Ovary (tissue), 10 donors: Measurements from ENCODE around the gene SUDS3. TPM values are rescaled to one million over a fixed set of nuclear protein-coding genes. Genes with fewer than 3 reads are reported as not detected.
A peak's percentile ranks its signal among the peaks of the same experiment; 100 is the strongest.

Experiments used
- DNase-seq, 5 donors: peaks; one replicate each; pipeline ENCODE4 v3.0.0-alpha.2; 2019 to 2020
- H3K27ac ChIP-seq, 2 donors: fragments of 200-600 bp; one replicate each; pipeline versions ENCODE4 v1.5.1 to v1.8.0; 2019 to 2022
- H3K27me3 ChIP-seq: fragments of 200-600 bp; one replicate; pipeline ENCODE4 v1.8.0; 2022
- H3K36me3 ChIP-seq: fragments of 200-600 bp; sonication (generic); one replicate; pipeline ENCODE4 v1.5.1; 2019
- H3K4me1 ChIP-seq: one replicate; pipeline ENCODE4 v1.8.1; 2013; ENCODE audit warnings: mild to moderate bottlenecking, moderate library complexity; ENCODE audit not compliant: insufficient read depth
- H3K4me3 ChIP-seq: fragments of 200-600 bp; sonication (generic); one replicate; pipeline ENCODE4 v1.5.1; 2017
- H3K9me3 ChIP-seq, 2 donors: fragments of 200-600 bp in 1 of 2; sonication (generic) in 1 of 2; one replicate each; pipeline versions ENCODE4 v1.5.1 to v1.8.1; 2013 to 2019; ENCODE audit warnings: mild to moderate bottlenecking in 1 of 2, moderate library complexity in 1 of 2
- EP300 ChIP-seq: sonication (generic); formaldehyde crosslinking; IDR thresholded peaks from one replicate; pipeline ENCODE4 v1.6.1; 2017; ENCODE audit warnings: antibody characterized with exemption
- POLR2A ChIP-seq: fragments of 450-650 bp; IDR thresholded peaks from one replicate; pipeline ENCODE4 v1.6.1; 2017; ENCODE audit warnings: antibody characterized with exemption, mild to moderate bottlenecking, moderate library complexity
- WGBS, 3 donors: extraction: QIAGEN DNeasy Blood & Tissue Kit in 1 of 3; methylation state at CpG; one replicate each; pipeline versions ENCODE4 v1.1.5 to v1.1.7; 2013 to 2017; 5-methylcytosine and 5-hydroxymethylcytosine counted together
- intact Hi-C, 4 donors: fragments of 100-400 bp; cut with DNase I; formaldehyde crosslinking; loops; one replicate each; pipeline versions ENCODE4 v1.11.0 to v1.15.1; 2022 to 2023
- long read RNA-seq, 3 donors: library from polyadenylated mRNA in 2 of 3; unstranded in 2 of 3; transcript quantifications; one replicate each; pipeline ENCODE4 v2.0.0 and lab custom pipeline, GENCODE V29; 2021 to 2026
- polyA plus RNA-seq, 2 donors: library from polyadenylated mRNA; stranded (reverse); fragments of 200-250 nt in 1 of 2; fragments of 350-450 nt in 1 of 2; fragmentation: Illumina TruSeq in 1 of 2; extraction: RNeasy Lipid Tissue Mini Kit (QIAGEN cat#74804) in 1 of 2; gene quantifications; one replicate each; pipeline ENCODE4 v1.2.3, GENCODE V29; 2013 to 2014
- total RNA-seq, 7 donors: library from RNA; depleted of rRNA in 2 of 7; stranded (reverse); fragments of >200 nt in 2 of 7; fragmentation: NEBNext Ultra II Directional in 3 of 7; extraction: Animal tissue kit (Norgen Biotek cat#: 25700) in 3 of 7; gene quantifications; one replicate each; pipeline versions ENCODE4 v1.1.0 to v1.2.4, GENCODE V29; 2016 to 2023
- TF ChIP-seq, protein P1 (sequence below), 3 donors: fragments of 450-650 bp in 2 of 3; fragments of 200-600 bp in 1 of 3; IDR thresholded peaks; one replicate each; pipeline versions ENCODE4 v1.5.1 to v1.8.0; 2016 to 2022; ENCODE audit warnings: antibody characterized with exemption in 3 of 3, mild to moderate bottlenecking in 1 of 3
- donor health status: DM: no; HTN: no; CAD: no; lungs with moderate emphysema.
- donor health status: DM: no; HTN: no; CAD: no.
- donor health status: Bipolar disorder and iron deficiency.
- donor health status: DM: yes; HTN: yes; CAD: no.
- donor health status: DM: no; HTN: no; CAD: no.
- donor health status: DM: yes; HTN: yes; CAD: no.

SUDS3 gene, protein sequence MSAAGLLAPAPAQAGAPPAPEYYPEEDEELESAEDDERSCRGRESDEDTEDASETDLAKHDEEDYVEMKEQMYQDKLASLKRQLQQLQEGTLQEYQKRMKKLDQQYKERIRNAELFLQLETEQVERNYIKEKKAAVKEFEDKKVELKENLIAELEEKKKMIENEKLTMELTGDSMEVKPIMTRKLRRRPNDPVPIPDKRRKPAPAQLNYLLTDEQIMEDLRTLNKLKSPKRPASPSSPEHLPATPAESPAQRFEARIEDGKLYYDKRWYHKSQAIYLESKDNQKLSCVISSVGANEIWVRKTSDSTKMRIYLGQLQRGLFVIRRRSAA
- total RNA-seq, result 10 to 100 TPM; 25.8 to 34.9 (median 28.5) TPM
- 10 to 100 TPM; 14.5 to 22.1 TPM for polyA plus RNA-seq
- long read RNA-seq, donor 1, full-length matches to known transcripts, result 5 of 16 reads
- long read RNA-seq, donor 1, partial matches to known transcripts, result 9 of 16 reads
- long read RNA-seq, donor 1, other reads (novel, unspliced or antisense), result 2 of 16 reads
- long read RNA-seq, donor 2, full-length matches to known transcripts, result 8 of 13 reads
- long read RNA-seq, donor 2, partial matches to known transcripts, result 5 of 13 reads
- long read RNA-seq, donor 2, other reads (novel, unspliced or antisense), result 0 of 13 reads
- long read RNA-seq, donor 3, full-length matches to known transcripts, result 55 of 62 reads
- long read RNA-seq, donor 3, partial matches to known transcripts, result 2 of 62 reads
- long read RNA-seq, donor 3, other reads (novel, unspliced or antisense), result 5 of 62 reads

DNA sequence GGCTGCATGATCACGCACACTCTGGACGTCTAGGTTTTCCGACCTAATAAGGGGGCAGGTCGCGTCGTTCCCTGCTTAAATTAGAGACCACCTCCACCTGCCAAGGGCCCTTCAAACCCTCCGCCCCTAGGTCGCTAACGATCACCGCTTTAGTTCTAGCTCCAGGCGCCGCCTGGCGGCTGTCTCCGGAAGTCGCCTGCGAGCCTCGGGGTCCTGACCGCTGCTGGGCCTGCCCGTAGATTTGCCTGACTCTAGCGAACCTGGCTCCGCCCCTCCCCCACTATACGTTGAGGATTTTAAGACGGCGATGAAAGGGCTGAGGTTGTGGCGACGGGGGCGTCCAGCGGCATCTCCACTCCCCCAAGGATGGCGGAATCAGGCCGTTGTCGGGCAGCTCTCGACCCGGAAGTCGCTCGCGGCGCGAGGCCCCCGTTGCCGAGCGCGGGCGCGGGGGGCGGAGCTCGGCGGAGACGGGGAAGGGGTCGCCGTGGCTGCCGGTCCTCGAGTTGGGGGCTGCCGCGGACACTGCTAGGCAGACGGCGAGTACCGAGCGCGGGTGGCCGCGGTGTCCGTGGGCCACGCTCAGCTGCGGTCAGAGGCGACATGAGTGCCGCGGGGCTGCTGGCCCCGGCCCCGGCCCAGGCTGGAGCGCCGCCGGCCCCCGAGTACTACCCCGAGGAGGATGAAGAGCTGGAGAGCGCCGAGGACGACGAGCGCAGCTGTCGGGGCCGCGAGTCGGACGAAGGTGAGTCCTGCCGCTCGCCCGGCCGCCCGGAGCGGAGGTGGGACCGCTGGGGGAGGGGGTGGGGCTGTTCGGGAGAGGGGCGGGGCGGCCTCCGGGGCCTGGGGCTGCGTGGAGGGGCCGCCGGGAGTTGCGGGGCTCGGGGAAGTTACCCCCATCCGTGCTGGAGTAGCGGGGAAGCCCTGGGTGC lies at the start of gene SUDS3:
Gene SUDS3 (plus strand): TSS at position 467 of the 932 bp plus-strand sequence. CDS start 137 bp downstream, at position 604.
- intact Hi-C loops, result loop anchor here in 3 of 4 donors (5.0 kb wide), 2 partner anchors 194 to 254 kb away; no protein-coding TSS in a partner anchor
- peak; percentile 90 to 97 (median 95) for DNase-seq
- Histone ChIP-seq H3K4me1 (peaks cover 4% of the 10 kb centered on the region), H3K4me3 (peak within 1 kb of the TSS; percentile 100), H3K27me3 (no peaks in the 10 kb centered on the region), H3K36me3 (no peaks in the 10 kb centered on the region), H3K27ac (peak within 1 kb of the TSS; percentile 33 to 91), H3K9me3 (no peaks in the 10 kb centered on the region)
- WGBS, 3 donors, result 0 to 1% (median 1%) methylated on average over 65 to 102 of the region's 102 CpGs
- TF ChIP-seq EP300, result no peak
- TF ChIP-seq, protein P1, sequence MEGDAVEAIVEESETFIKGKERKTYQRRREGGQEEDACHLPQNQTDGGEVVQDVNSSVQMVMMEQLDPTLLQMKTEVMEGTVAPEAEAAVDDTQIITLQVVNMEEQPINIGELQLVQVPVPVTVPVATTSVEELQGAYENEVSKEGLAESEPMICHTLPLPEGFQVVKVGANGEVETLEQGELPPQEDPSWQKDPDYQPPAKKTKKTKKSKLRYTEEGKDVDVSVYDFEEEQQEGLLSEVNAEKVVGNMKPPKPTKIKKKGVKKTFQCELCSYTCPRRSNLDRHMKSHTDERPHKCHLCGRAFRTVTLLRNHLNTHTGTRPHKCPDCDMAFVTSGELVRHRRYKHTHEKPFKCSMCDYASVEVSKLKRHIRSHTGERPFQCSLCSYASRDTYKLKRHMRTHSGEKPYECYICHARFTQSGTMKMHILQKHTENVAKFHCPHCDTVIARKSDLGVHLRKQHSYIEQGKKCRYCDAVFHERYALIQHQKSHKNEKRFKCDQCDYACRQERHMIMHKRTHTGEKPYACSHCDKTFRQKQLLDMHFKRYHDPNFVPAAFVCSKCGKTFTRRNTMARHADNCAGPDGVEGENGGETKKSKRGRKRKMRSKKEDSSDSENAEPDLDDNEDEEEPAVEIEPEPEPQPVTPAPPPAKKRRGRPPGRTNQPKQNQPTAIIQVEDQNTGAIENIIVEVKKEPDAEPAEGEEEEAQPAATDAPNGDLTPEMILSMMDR (IDR thresholded peaks at IDR 0.05), result peak; percentile 97 to 99 (median 99)
- TF ChIP-seq POLR2A, result peak; percentile 50

DNA sequence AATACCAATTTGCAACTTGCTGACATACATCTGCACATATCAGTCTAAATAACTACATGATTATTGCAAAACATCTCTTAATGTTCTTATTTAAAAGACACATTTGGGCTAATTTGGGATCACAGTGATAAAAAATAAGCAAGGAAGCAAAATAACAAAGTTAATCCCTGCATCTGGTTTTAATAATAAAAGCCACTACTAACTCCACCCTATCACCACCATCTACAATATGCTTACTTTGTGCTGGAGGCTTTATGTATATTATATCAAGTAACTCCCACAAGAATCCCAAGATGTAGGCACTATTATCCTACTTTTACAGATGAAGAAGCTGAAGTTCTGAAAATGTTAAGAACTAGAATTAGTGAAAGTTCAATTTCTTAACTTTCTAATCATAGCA lies 49.4 kb upstream of the SUDS3 start:
- intact Hi-C loops, result no loop called here
- TF ChIP-seq, protein P1 (IDR thresholded peaks at IDR 0.05), result no peak
- TF ChIP-seq POLR2A, result no peak
- no peak for TF ChIP-seq EP300
- Histone ChIP-seq H3K9me3 (no peaks in the 10 kb centered on the region), H3K27ac (no peak overlapping the region), H3K27me3 (no peaks in the 10 kb centered on the region), H3K36me3 (no peaks in the 10 kb centered on the region), H3K4me1 (peaks cover 1% of the 10 kb centered on the region), H3K4me3 (no peak overlapping the region)
- no peak for DNase-seq

DNA sequence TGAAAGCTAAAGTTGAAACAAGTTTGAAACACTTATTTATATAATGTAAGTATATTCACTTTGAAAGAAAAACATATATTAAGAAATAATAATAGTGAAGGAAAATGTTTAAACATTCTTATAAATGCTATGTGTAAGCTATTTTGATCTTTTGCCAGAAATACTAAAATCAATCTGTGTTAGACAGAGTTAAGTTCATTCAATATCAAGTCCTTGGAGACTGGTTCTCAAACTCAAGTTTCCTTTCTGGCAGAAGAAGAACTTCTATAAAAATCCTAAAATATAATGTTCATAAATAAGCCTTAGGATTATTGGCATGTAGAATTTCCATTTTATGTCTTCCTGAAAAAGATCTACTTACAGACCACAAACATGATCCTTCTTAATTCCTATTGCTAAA lies 49.0 kb upstream of the SUDS3 start:
- DNase-seq, result no peak
- intact Hi-C loops, result no loop called here
- no peaks in the 10 kb centered on the region for H3K27me3 ChIP-seq

More for the DNA sequence above, 49.0 kb upstream of the SUDS3 start:
- TF ChIP-seq POLR2A (no peak), EP300 (no peak)
- TF ChIP-seq, protein P1 (IDR thresholded peaks at IDR 0.05), result no peak
- no peak overlapping the region for H3K27ac ChIP-seq
- H3K36me3 ChIP-seq, result no peaks in the 10 kb centered on the region
- no peaks in the 10 kb centered on the region for H3K9me3 ChIP-seq
- no peak overlapping the region for H3K4me3 ChIP-seq
- H3K4me1 ChIP-seq, result peaks cover 1% of the 10 kb centered on the region
